B cell (primary cell): ENCODE results near the gene MRRF. TPM values are rescaled to one million over a fixed set of nuclear protein-coding genes. Genes with fewer than 3 reads are reported as not detected.

ENCODE experiments used
- ATAC-seq: fragments of 200-7000 bp; cut with Tn5 transposase; one replicate; pipeline ENCODE4 v1.10.0; 2021; ENCODE audit warnings: low read depth, mild to moderate bottlenecking, moderate number of reproducible peaks, moderate library complexity
- CTCF ChIA-PET: fragments of 350-600 bp; sonication (Branson Sonifier 250); formaldehyde crosslinking; loops from one replicate; lab custom pipeline; 2021; ENCODE audit warnings: antibody characterized with exemption, inconsistent platforms; lab: Charles Lee
- POLR2A ChIA-PET: fragments of 350-600 bp; sonication (Branson Sonifier 250); formaldehyde crosslinking; loops from one replicate; lab custom pipeline; 2021; ENCODE audit warnings: antibody characterized with exemption; lab: Charles Lee
- DNase-seq: peaks from one replicate; pipeline ENCODE4 v3.0.0; 2013
- H2AFZ ChIP-seq: 2 replicates; pipeline ENCODE4 v1.6.1; 2012; ENCODE audit warnings: mild to moderate bottlenecking, low read depth, low read length; ENCODE audit not compliant: insufficient read depth, poor library complexity, severe bottlenecking
- H3K27ac ChIP-seq, 2 donors: 1 replicate in 1 of 2; 2 replicates in 1 of 2; pipeline ENCODE4 v1.5.1; 2012 to 2013; ENCODE audit warnings: low read length in 2 of 2, mild to moderate bottlenecking in 2 of 2, moderate library complexity in 1 of 2
- H3K27me3 ChIP-seq, 4 experiments: fragments of 200-600 bp in 1 of 4; sonication (generic) in 1 of 4; replicated peaks in 1 of 4; 1 replicate in 2 of 4; 2 replicates in 2 of 4; pipeline versions ENCODE4 v1.6.1 to v1.7.0; 2013 to 2016; ENCODE audit warnings: low read length in 3 of 4, mild to moderate bottlenecking in 2 of 4, mixed read lengths in 1 of 4, moderate library complexity in 1 of 4; ENCODE audit not compliant: insufficient read depth in 4 of 4, control insufficient read depth in 3 of 4; ENCODE audit errors: control extremely low read depth in 1 of 4
- H3K36me3 ChIP-seq, 2 experiments: replicated peaks in 1 of 2; 1 replicate in 1 of 2; 2 replicates in 1 of 2; pipeline versions ENCODE4 v1.6.1 to v1.7.1; 2013; ENCODE audit warnings: low read length in 1 of 2; ENCODE audit not compliant: insufficient read depth in 2 of 2, control insufficient read depth in 1 of 2; ENCODE audit errors: control extremely low read depth in 1 of 2, extremely low read depth in 1 of 2
- H3K4me1 ChIP-seq, 2 donors: fragments of 200-600 bp in 1 of 2; sonication (generic) in 1 of 2; 1 replicate in 1 of 2; 2 replicates in 1 of 2; pipeline versions ENCODE4 v1.5.1 to v1.6.1; 2013 to 2017; ENCODE audit warnings: low read length in 2 of 2; ENCODE audit not compliant: control insufficient read depth in 2 of 2, insufficient read depth in 2 of 2
- H3K4me2 ChIP-seq: replicated peaks from 2 replicates; pipeline ENCODE3; 2012; ENCODE audit warnings: mild to moderate bottlenecking, low read depth, low read length; ENCODE audit not compliant: poor library complexity, severe bottlenecking
- H3K4me3 ChIP-seq, 5 experiments: fragments of 200-600 bp in 1 of 5; sonication (generic) in 1 of 5; 1 replicate in 3 of 5; 2 replicates in 2 of 5; pipeline versions ENCODE4 v1.5.1 to v1.7.0; 2011 to 2016; ENCODE audit warnings: low read length in 4 of 5, mild to moderate bottlenecking in 4 of 5, low read depth in 2 of 5, control low read depth in 1 of 5, moderate library complexity in 1 of 5; ENCODE audit not compliant: insufficient read depth in 1 of 5; ENCODE audit errors: control extremely low read depth in 1 of 5, extremely low read depth in 1 of 5
- H3K79me2 ChIP-seq: fragments of 200-600 bp; sonication (generic); one replicate; pipeline ENCODE4 v1.6.0; 2016; ENCODE audit warnings: low read length; ENCODE audit not compliant: control insufficient read depth, insufficient read depth
- H3K9ac ChIP-seq: fragments of 200-600 bp; sonication (generic); 2 replicates; pipeline ENCODE4 v1.6.1; 2017; ENCODE audit warnings: mild to moderate bottlenecking, low read length, moderate library complexity
- H3K9me3 ChIP-seq, 3 donors: one replicate each; pipeline versions ENCODE4 v1.6.1 to v1.7.1; 2013; ENCODE audit warnings: low read length in 2 of 3; ENCODE audit not compliant: control insufficient read depth in 2 of 3, insufficient read depth in 1 of 3; ENCODE audit errors: control extremely low read depth in 1 of 3
- H4K20me1 ChIP-seq: 2 replicates; pipeline ENCODE4 v1.6.0; 2012; ENCODE audit warnings: mild to moderate bottlenecking, low read length; ENCODE audit not compliant: insufficient read depth, control insufficient read depth, poor library complexity, severe bottlenecking
- H3K27ac Mint-ChIP-seq: one replicate; pipeline ENCODE4 v1.8.0; 2021; ENCODE audit warnings: mixed read lengths
- H3K27me3 Mint-ChIP-seq: one replicate; pipeline ENCODE4 v1.8.0; 2021; ENCODE audit warnings: mixed read lengths
- H3K4me1 Mint-ChIP-seq: one replicate; pipeline ENCODE4 v1.8.0; 2021; ENCODE audit warnings: mixed read lengths
- H3K4me3 Mint-ChIP-seq: one replicate; pipeline ENCODE4 v1.8.0; 2021; ENCODE audit warnings: mixed read lengths
- H3K9me3 Mint-ChIP-seq: one replicate; pipeline ENCODE4 v1.8.0; 2022; ENCODE audit warnings: mixed read lengths; ENCODE audit not compliant: insufficient read depth
- CTCF ChIP-seq: fragments of 200-600 bp; IDR thresholded peaks from one replicate; pipeline ENCODE4 v1.8.0; 2022; ENCODE audit warnings: antibody characterized with exemption, mild to moderate bottlenecking
- EZH2 ChIP-seq: IDR thresholded peaks from 2 replicates; pipeline ENCODE4 v1.6.1; 2012; ENCODE audit warnings: borderline replicate concordance, low read depth, mild to moderate bottlenecking, moderate library complexity, low read length; ENCODE audit not compliant: insufficient read depth, poor library complexity, severe bottlenecking
- whole genome bisulfite sequencing: methylation state at CpG from one replicate; pipeline ENCODE4 v1.1.5; 2013; ENCODE audit warnings: missing lambda C conversion rate; ENCODE audit not compliant: insufficient coverage; 5-methylcytosine and 5-hydroxymethylcytosine counted together
- intact Hi-C: fragments of 100-400 bp; cut with micrococcal nuclease; formaldehyde crosslinking; loops from one replicate; pipeline ENCODE4 v1.10.0; 2022
- polyA plus RNA-seq: library from polyadenylated mRNA; depleted of rRNA; stranded (reverse); fragments of >200 nt; gene quantifications from 2 replicates; pipeline ENCODE4 v1.2.3, GENCODE V29; 2012
- total RNA-seq, 2 donors: library from RNA; stranded (reverse); fragments of 120-200 nt in 1 of 2; gene quantifications; 1 replicate in 1 of 2; 2 replicates in 1 of 2; pipeline versions ENCODE4 v1.2.3 to v1.2.4, GENCODE V29; 2013 to 2022

The MRRF gene
- total and polyA plus RNA-seq, 2 donors (not counting 1 experiment from before 2014, with no cell fraction given) = 38.6 to 44.9 TPM

GRCh38 chr9:122307925-122308324 lies 43.2 kb downstream of the MRRF start:
- intact Hi-C loops = no loop called here
- H3K79me2 ChIP-seq = peaks cover 3% of the 10 kb centered on the region
- H2AFZ ChIP-seq = no peak overlapping the region
- H4K20me1 ChIP-seq = no peaks in the 10 kb centered on the region
- no peak for ATAC-seq
- H3K4me1 Mint-ChIP-seq = no peaks in the 10 kb centered on the region
- no peak overlapping the region for H3K4me3 Mint-ChIP-seq
- no peaks in the 10 kb centered on the region for H3K9me3 Mint-ChIP-seq
- H3K9me3 ChIP-seq = no peaks in the 10 kb centered on the region
- DNase-seq = no peak
- ChIA-PET POLR2A (no interaction called here), CTCF (no interaction called here)
- H3K4me2 ChIP-seq = no peak overlapping the region
- TF ChIP-seq EZH2 (no peak), CTCF (no peak)
- no peaks in the 10 kb centered on the region for H3K27me3 Mint-ChIP-seq
- no CpG with 5 or more reads among the region's 1 CpG for WGBS
- H3K36me3 ChIP-seq = peaks cover 14 to 64% of the 10 kb centered on the region in 2 experiments
- no peak overlapping the region for H3K9ac ChIP-seq
- H3K27ac Mint-ChIP-seq = no peak overlapping the region
- H3K4me3 ChIP-seq = no peak overlapping the region
- H3K27me3 ChIP-seq = no peaks in the 10 kb centered on the region
- no peak overlapping the region for H3K27ac ChIP-seq
- H3K4me1 ChIP-seq = no peaks in the 10 kb centered on the region

GRCh38 chr9:122309861-122310260 lies 45.2 kb downstream of the MRRF start:
- Mint-ChIP-seq H3K9me3 (no peaks in the 10 kb centered on the region), H3K27me3 (no peaks in the 10 kb centered on the region), H3K4me1 (no peaks in the 10 kb centered on the region), H3K4me3 (no peak overlapping the region), H3K27ac (no peak overlapping the region)
- no peaks in the 10 kb centered on the region for H3K4me1 ChIP-seq
- WGBS = no CpG with 5 or more reads among the region's 2 CpGs
- CTCF ChIA-PET = no interaction called here
- H3K9me3 ChIP-seq = no peaks in the 10 kb centered on the region
- H3K27me3 ChIP-seq = no peaks in the 10 kb centered on the region
- intact Hi-C loops = no loop called here
- H3K27ac ChIP-seq = no peak overlapping the region
- H2AFZ ChIP-seq = no peak overlapping the region
- peaks cover 8 to 70% of the 10 kb centered on the region in 2 experiments for H3K36me3 ChIP-seq
- no peaks in the 10 kb centered on the region for H4K20me1 ChIP-seq
- peaks cover 3% of the 10 kb centered on the region for H3K79me2 ChIP-seq
- H3K4me2 ChIP-seq = no peak overlapping the region
- no peak overlapping the region for H3K4me3 ChIP-seq
- ATAC-seq (no peak), DNase-seq (no peak)
- no peak overlapping the region for H3K9ac ChIP-seq
- TF ChIP-seq EZH2 (no peak), CTCF (no peak)
- POLR2A ChIA-PET = no interaction called here
